SW480 (cell line): Measurements from ENCODE around the gene KCNQ1.

Experiments used
- DNase-seq: peaks from one replicate; pipeline ENCODE4 v3.0.0-alpha.2; 2016; ENCODE audit warnings: low spot score

The KCNQ1 gene

GRCh38 chr11:2423157-2424025 is 21.4 kb upstream of the KCNQ1 start:
- DNase-seq, result no peak

DNA sequence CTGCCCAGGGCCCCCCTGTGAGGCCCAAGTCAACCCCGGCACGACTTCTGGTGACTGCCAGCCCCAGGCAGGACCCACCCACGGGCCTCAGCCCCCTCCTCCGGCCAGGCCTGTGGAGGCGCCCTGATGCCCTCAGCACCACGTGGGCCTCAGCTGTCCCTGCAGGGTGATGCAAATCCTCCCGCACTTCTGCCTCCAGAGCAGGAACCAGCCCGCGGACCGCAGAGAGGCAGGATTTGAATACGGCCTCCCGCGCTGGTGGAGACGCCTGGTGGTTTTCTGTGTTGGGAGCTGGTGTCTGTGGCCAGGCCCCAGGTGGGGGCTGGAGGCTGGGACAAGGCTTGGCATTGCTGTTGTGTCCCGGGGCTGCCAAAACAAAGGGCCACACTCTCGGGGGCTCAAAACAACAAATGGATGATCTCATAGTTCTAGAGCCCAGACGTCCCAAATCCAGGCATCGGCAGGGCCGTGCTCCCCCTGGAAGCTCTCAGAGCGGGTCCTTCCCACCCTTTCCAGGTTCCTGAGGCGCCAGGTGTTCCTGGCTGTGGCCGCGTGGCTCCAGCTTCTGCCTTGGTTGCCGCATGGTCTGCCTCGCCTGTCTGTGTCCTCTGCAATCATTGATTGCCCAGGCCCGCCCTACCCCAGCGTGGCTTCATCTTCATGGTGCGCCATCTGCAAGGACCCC is 19.9 kb upstream of the KCNQ1 start:
- DNase-seq, result no peak

DNA sequence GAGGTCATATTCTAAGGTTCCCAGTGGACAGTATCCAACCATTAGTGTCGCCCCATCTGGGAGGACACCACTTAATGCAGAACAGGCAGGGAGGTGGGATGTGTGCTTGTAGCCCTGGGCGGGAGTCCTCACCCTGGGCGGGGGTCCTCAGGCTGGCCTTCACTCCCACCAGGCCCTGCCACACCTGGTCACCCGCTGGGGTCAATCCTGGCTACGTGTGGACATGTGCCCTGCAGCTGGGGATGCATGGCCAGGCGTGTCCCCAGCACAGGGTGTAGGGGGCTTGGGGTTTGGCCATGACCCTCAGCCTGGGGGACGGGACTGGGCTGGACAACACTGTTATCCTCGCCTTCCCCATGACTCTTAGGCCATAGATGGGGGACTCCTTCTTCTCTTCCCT is 19.3 kb upstream of the KCNQ1 start:
- DNase-seq, result no peak

GRCh38 chr11:2426221-2426620 is 18.6 kb upstream of the KCNQ1 start:
- DNase-seq, result no peak

GRCh38 chr11:2426826-2427521 is 17.8 kb upstream of the KCNQ1 start:
- no peak for DNase-seq

- no peak for DNase-seq
Measured at GRCh38 chr11:2427721-2428321, 17.0 kb upstream of the KCNQ1 start.

DNA sequence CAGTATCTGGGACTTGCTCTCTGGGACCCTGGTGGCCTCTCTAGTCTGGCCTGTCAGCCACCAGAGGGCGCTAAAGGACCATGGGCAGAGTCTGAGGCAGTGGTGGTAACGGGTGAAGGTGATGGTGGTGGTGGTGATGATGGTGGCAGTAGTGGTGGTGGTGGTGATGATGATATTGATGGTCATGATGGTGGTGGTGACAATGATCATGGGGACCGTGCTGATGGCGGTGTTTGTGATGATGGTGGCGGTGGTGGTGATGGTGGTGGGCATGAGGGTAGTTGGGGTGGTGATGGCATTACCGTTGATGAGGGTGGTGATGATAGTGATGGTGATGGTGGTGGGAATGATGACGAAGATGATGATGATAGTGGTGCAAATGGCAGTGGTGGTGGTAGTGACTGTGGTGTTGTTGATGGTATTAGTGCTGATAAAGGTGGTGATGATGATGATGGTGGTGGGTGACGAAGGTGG is 16.4 kb upstream of the KCNQ1 start:
- DNase-seq, result peak; percentile 46

DNA sequence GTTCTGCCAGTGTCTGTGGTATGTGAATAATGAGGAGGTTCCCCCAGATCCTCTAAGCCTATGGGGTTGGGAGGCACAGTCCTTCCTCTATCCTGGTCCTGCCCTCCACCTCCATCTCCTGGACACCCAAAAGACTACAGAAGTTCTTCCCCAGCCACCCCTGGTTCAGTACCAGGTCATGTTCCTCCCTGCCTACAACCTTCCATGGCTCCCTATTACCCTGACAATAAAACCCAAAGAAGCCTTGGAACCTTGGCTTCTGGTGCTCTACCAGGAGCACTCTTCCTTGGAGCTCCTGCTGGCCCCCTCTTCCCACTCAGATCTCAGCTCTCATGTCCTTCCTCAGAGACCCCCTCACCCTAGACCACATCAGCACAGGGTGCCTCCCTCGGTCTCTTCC is 13.4 kb upstream of the KCNQ1 start:
- DNase-seq, result no peak

GRCh38 chr11:2432171-2432621 is 12.6 kb upstream of the KCNQ1 start:
- DNase-seq, result no peak

GRCh38 chr11:2432628-2433071 is 12.2 kb upstream of the KCNQ1 start:
- no peak for DNase-seq

GRCh38 chr11:2433106-2433925 is 11.5 kb upstream of the KCNQ1 start:
- DNase-seq, result no peak

DNA sequence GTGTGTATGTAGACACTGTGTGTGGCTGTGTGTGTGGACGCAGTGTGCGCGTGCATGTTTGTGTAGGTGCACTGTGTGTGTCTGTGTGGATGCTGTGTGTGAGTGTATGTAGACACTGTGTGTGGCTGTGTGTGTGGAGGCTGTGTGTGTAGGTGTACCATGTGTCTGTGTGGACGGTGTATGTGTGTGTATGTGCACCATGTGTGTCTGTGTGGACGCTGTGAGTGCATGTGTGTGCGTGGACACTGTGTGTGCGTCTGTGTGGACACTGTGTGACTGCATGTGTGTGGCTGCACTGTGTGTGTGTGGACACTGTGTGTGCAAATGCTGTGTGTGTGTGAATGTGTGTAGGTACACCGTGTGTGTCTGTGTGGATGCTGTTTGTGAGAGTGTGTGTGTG is 10.8 kb upstream of the KCNQ1 start:
- DNase-seq, result no peak

- DNase-seq, result no peak
Measured at GRCh38 chr11:2434506-2435255, 10.1 kb upstream of the KCNQ1 start.

DNA sequence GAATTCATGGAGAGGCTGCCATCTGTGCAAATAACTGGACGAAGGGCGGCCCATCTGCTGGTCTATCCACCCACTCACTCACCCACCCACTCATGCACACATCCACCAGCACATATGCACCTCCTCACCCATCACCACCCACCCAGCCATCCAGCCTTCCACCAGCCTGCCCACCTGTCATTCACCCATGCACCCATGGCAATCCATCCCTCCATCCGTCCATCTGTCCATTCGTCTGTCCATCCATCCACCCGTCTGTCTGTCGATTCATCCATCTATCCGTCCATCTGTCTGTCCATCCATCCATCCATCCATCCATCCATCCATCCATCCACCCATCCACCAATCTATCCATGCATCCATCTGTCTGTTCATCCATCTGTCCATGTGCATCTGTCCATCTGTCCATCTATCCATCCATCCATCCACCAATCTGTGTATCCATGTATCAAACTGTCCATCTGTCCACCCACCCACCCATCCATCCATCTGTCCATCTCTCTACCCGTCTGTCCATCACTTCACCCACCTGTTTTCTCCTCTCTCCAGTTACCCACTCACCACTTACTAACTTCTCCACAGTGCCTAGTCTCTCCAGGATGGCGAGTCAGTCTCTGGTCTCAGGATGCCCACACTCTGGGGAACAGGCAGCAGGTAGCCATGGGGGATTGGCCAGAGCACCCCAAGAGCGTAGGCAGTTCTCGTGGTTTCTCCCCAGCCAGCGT is 9.4 kb upstream of the KCNQ1 start:
- no peak for DNase-seq

- DNase-seq, result no peak
Measured at GRCh38 chr11:2436013-2436520, 8.7 kb upstream of the KCNQ1 start.

- no peak for DNase-seq
Measured at GRCh38 chr11:2436521-2437031, 8.2 kb upstream of the KCNQ1 start.

DNA sequence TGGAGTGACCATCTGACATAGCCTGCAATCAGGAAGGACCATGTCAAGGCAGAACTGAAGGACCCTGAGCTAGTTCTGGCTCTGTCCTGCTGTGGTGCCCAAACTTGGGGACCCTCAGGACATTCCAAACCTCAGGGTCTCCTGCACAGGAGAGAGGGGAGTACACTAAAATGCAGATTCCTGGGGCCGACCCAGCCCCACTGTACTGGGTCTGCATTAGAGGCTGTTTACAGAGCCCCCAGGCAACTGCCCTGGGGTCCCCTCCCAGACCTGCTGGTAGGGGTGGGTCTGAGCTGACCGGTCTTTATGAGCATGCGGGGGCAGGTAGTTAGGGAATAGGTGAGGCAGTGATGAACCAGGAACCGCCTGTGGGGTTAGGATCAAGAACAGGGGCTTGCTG is 7.3 kb upstream of the KCNQ1 start:
- no peak for DNase-seq

GRCh38 chr11:2439820-2440219 is 5.0 kb upstream of the KCNQ1 start:
- no peak for DNase-seq

DNA sequence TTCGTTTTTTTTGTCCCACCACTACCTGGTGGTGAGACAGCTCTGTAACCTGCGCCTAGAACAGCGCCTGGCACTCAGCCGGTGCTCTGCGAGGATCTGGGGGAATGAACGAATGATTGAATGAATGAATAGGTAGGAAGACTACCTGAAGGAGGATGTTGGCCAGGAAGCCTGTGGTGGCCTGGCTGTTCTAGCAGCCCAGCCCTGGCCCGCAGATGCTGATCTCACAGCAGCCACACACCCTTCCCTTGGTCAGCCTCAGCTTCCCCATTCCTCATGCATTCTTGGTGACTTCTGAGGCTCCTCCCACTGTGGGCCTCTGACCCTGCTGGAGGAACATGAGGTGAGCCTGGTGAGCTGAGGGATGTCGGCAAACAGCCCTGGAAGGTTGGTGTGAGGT is 4.2 kb upstream of the KCNQ1 start:
- no peak for DNase-seq
